Metanephros (tissue), 1 donor: Measurements from ENCODE around the gene CNIH1. TPM values are rescaled to one million over a fixed set of nuclear protein-coding genes. Genes with fewer than 3 reads are reported as not detected.

Source experiments
- total RNA-seq: library from RNA; depleted of rRNA; stranded (reverse); fragments of >200 nt; gene quantifications from one replicate; pipeline ENCODE4 v1.2.3, GENCODE V29; 2014

The CNIH1 gene
- 94.9 TPM for total RNA-seq

DNA sequence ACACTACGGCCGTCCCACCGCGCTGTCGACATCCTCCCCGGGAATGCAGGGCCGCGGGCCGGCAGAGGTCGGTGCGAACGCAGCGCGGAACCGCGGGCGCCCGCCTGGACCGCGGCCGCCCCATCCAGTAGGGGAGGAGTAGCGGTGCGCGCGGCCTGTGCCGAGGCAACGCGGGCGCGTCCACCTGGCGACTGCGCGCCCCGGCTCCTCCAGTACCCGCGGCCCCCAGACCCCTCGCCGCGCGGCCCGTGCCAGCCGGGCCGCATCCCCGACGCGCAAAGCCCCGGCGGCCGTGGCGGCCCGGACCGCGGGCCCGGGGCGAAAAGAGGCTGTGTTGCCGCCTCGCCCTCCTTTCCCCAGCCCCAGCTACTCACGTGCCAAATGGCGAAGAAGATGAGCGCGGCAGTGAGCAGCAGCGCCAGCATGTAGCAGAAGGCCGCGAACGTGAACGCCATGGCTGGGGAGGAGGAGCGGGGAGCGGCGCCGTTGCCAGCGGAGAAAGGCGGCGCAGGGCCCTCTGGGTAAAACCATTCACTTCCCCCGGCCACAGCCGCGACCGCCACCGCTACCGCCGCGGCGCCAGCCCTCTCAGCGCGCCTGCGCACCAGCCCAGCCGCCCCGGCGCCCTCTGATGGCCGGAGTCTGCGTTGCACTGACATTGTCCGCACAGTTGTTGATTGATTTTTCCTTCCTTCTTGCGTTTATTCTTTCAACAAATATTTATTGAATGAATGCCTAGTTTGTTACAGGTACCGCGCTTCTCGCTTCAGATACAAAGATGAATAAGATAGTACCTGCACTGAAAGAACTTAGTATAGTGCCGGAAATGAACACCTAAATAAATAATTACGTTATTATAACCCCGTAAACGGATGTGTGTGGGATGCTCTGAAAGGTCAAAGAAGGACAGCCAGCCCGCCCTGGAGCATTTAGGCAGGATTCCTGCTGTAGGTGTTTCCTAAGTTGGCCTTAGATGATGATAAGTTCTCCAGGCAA is at the start of gene CNIH1:
TSS of gene CNIH1 (minus strand) at position 502 of the 996 bp plus-strand sequence. CDS start at position 455, 47 bp downstream.

GRCh38 chr14:54488646-54489317 is 47.6 kb upstream of the CNIH1 start, which contains the start of gene GMFB:
GMFB (minus strand) TSS chr14:54488980; CDS start chr14:54488927, 53 bp downstream.

DNA sequence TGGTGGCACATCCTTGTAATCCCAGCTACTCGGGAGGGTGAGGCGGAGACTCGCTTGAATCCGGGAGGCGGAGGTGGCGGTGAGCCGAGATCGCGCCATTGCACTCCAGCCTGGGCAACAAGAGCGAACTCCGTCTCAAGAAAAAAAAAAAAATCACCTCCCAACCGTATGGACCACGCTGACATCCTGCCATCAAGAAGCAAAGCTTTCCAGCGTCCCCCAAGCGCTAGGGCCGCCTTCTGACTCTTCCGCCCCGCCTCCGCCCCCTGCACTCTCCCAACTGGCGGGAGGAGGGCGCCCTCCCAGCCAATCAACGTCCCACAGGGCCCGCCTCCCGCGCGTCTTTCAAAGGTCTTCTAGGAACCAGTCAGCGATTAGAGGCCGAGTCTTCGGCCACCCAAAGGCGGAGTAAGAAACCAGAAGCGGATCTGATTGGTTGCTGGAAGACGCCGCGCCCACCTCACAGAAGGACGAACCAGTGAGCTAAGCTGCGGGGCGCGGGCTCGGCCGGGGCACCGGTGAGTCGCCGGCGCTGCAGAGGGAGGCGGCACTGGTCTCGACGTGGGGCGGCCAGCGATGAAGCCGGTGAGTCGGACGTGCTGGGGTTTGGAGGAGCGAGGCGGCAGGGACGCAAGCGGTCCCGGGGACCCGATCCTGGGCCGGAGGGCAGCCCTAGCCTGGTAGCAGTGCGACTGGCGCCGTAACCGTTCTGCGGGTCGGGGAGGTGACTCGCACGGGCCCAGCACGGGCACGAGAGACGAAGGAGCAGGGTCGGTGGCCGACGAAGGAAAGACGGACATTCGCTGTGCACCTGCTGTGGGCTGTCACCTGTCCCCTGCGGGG is 44.5 kb downstream of the CNIH1 start, which contains the start of gene CDKN3:
TSS of gene CDKN3 (plus strand) at position 515 of the 843 bp plus-strand sequence. CDS start at position 577, 62 bp downstream.

Other genes with a start within 250 kb of the CNIH1 start
- 12.8 TPM for gene CDKN3, start 44.4 kb downstream of the CNIH1 start, total RNA-seq
- 60.4 TPM for gene GMFB, start 47.6 kb upstream of the CNIH1 start, total RNA-seq
- 14.5 TPM for gene CGRRF1, start 68.5 kb upstream of the CNIH1 start, total RNA-seq
- gene SAMD4A, start 125.8 kb upstream of the CNIH1 start, total RNA-seq = 31.1 TPM